IMR-90 (cell line): ENCODE results near the gene WNT7B. TPM values are rescaled to one million over a fixed set of nuclear protein-coding genes. Genes with fewer than 3 reads are reported as not detected.

Experiments
- ATAC-seq: fragments of 200-7000 bp; cut with Tn5 transposase; 2 replicates; pipeline ENCODE4 v1.9.1; 2020; ENCODE audit warnings: low read depth, mild to moderate bottlenecking, moderate library complexity
- BruUV-seq: library from RNA; stranded (reverse); fragments of 400-500 nt; replicated peaks from 2 replicates; lab custom pipeline; 2021; lab: Mats Ljungman, UMichigan
- CTCF ChIA-PET: fragments of 300-600 bp; formaldehyde crosslinking; extraction: SDS; loops from one replicate; lab custom pipeline; 2021; ENCODE audit warnings: antibody characterized with exemption; lab: Yijun Ruan, JAX
- POLR2A ChIA-PET: fragments of 300-600 bp; sonication (Branson Sonifier 250); formaldehyde crosslinking; loops from one replicate; lab custom pipeline; 2022; ENCODE audit warnings: antibody characterized with exemption; ENCODE audit not compliant: unreplicated experiment; lab: Charles Lee
- DNase-seq: peaks from one replicate; pipeline ENCODE4 v3.0.0; 2013
- H2AFZ ChIP-seq: replicated peaks from 2 replicates; pipeline ENCODE3; 2013; ENCODE audit warnings: low read length, mild to moderate bottlenecking; ENCODE audit not compliant: poor library complexity
- H2AK5ac ChIP-seq: 2 replicates; pipeline ENCODE4 v1.6.1; 2013; ENCODE audit warnings: low read depth, low read length, inconsistent platforms
- H2AK9ac ChIP-seq: replicated peaks from 2 replicates; pipeline ENCODE3; 2013; ENCODE audit warnings: mild to moderate bottlenecking, low read depth, low read length, moderate library complexity; ENCODE audit not compliant: poor library complexity
- H2BK120ac ChIP-seq: 2 replicates; pipeline ENCODE4 v1.6.1; 2013; ENCODE audit warnings: low read depth, low read length, inconsistent platforms
- H2BK15ac ChIP-seq: 3 replicates; pipeline ENCODE4 v1.6.1; 2013; ENCODE audit warnings: low read depth, low read length, inconsistent platforms
- H2BK20ac ChIP-seq: 2 replicates; pipeline ENCODE4 v1.6.1; 2013; ENCODE audit warnings: low read depth, mild to moderate bottlenecking, inconsistent platforms, low read length, moderate library complexity
- H2BK5ac ChIP-seq: 2 replicates; pipeline ENCODE4 v1.6.1; 2013; ENCODE audit warnings: mild to moderate bottlenecking, low read depth, low read length, inconsistent platforms; ENCODE audit not compliant: poor library complexity, severe bottlenecking
- H3K14ac ChIP-seq: replicated peaks from 2 replicates; pipeline ENCODE4 v1.6.1; 2013; ENCODE audit warnings: low read depth, low read length, inconsistent platforms
- H3K18ac ChIP-seq: 2 replicates; pipeline ENCODE4 v1.6.1; 2013; ENCODE audit warnings: low read depth, low read length, control low read depth
- H3K23ac ChIP-seq: 2 replicates; pipeline ENCODE4 v1.6.1; 2013; ENCODE audit warnings: low read depth, low read length, inconsistent platforms
- H3K27ac ChIP-seq: 2 replicates; pipeline ENCODE4 v1.5.1; 2013; ENCODE audit warnings: mild to moderate bottlenecking, control low read depth, low read length; ENCODE audit not compliant: insufficient read depth
- H3K27me3 ChIP-seq: 2 replicates; pipeline ENCODE4 v1.6.1; 2013; ENCODE audit warnings: low read length; ENCODE audit not compliant: control insufficient read depth, insufficient read depth
- H3K36me3 ChIP-seq: 2 replicates; pipeline ENCODE4 v1.6.1; 2013; ENCODE audit warnings: low read length, mixed read lengths; ENCODE audit not compliant: control insufficient read depth, insufficient read depth
- H3K4ac ChIP-seq: 2 replicates; pipeline ENCODE4 v1.6.1; 2013; ENCODE audit warnings: low read depth, low read length, inconsistent platforms
- H3K4me1 ChIP-seq: 2 replicates; pipeline ENCODE4 v1.6.1; 2013; ENCODE audit warnings: low read length, mixed read lengths; ENCODE audit not compliant: control insufficient read depth, insufficient read depth
- H3K4me2 ChIP-seq: 2 replicates; pipeline ENCODE4 v1.6.1; 2013; ENCODE audit warnings: low read depth, mild to moderate bottlenecking, control low read depth, low read length, moderate library complexity
- H3K4me3 ChIP-seq: 2 replicates; pipeline ENCODE4 v1.5.1; 2013; ENCODE audit warnings: low read depth, mild to moderate bottlenecking, control low read depth, low read length, moderate library complexity; ENCODE audit not compliant: insufficient read depth
- H3K56ac ChIP-seq: 2 replicates; pipeline ENCODE4 v1.6.1; 2013; ENCODE audit warnings: low read length, inconsistent platforms; ENCODE audit not compliant: insufficient read depth; ENCODE audit errors: extremely low read depth
- H3K79me1 ChIP-seq, 2 experiments: 2 replicates each; pipeline ENCODE4 v1.6.1; 2013; ENCODE audit warnings: low read length in 2 of 2, inconsistent platforms in 1 of 2, low read depth in 1 of 2
- H3K9ac ChIP-seq: 2 replicates; pipeline ENCODE4 v1.6.1; 2013; ENCODE audit warnings: low read depth, low read length, control low read depth
- H3K9me1 ChIP-seq: 2 replicates; pipeline ENCODE4 v1.6.1; 2013; ENCODE audit warnings: low read length, inconsistent platforms; ENCODE audit not compliant: insufficient read depth
- H3K9me3 ChIP-seq: 2 replicates; pipeline ENCODE4 v1.6.1; 2013; ENCODE audit warnings: low read length; ENCODE audit not compliant: control insufficient read depth, insufficient read depth
- H4K20me1 ChIP-seq: 2 replicates; pipeline ENCODE4 v1.6.1; 2013; ENCODE audit warnings: low read length, inconsistent platforms; ENCODE audit not compliant: insufficient read depth
- H4K5ac ChIP-seq: 2 replicates; pipeline ENCODE4 v1.6.1; 2013; ENCODE audit warnings: mild to moderate bottlenecking, low read depth, low read length, control low read depth
- H4K8ac ChIP-seq, 2 experiments: 2 replicates each; pipeline ENCODE4 v1.6.1; 2013; ENCODE audit warnings: low read depth in 2 of 2, low read length in 2 of 2, control low read depth in 1 of 2, inconsistent platforms in 1 of 2
- H4K91ac ChIP-seq: 2 replicates; pipeline ENCODE4 v1.6.1; 2013; ENCODE audit warnings: low read depth, low read length, inconsistent platforms; ENCODE audit not compliant: insufficient read depth
- CHD1 ChIP-seq: IDR thresholded peaks from 2 replicates; pipeline ENCODE4 v1.6.1; 2012; ENCODE audit warnings: low read depth, low read length, improper control_type of control experiment
- MAZ ChIP-seq: IDR thresholded peaks from 2 replicates; pipeline ENCODE4 v1.6.1; 2012; ENCODE audit warnings: low read depth, mild to moderate bottlenecking, low read length, improper control_type of control experiment, moderate library complexity, borderline replicate concordance
- WGBS, 2 experiments: methylation state at CpG; one replicate each; pipeline versions ENCODE4 v1.1.5 to v1.1.7; 2013; ENCODE audit warnings: missing lambda C conversion rate in 2 of 2; ENCODE audit not compliant: insufficient read length in 1 of 2; ENCODE audit errors: extremely low coverage in 2 of 2; 5-methylcytosine and 5-hydroxymethylcytosine counted together
- dilution Hi-C: fragments of 300-500 bp; cut with HindIII; formaldehyde crosslinking; loops from one replicate; pipeline ENCODE4 v1.14.3; 2018; ENCODE audit warnings: low sequenced_read_pairs; ENCODE audit not compliant: unreplicated experiment
- in situ Hi-C: fragments of 300-500 bp; cut with MboI; formaldehyde crosslinking; loops from 3 replicates; pipeline ENCODE4 v1.14.3; 2019; ENCODE audit warnings: low sequenced_read_pairs, inconsistent platforms, mixed read lengths
- intact Hi-C: fragments of 100-400 bp; cut with micrococcal nuclease; formaldehyde crosslinking; loops from 2 replicates; pipeline ENCODE4 v1.10.0; 2022
- polyA plus RNA-seq, 3 experiments: library from polyadenylated mRNA; depleted of rRNA; stranded (reverse); fragments of >200 nt; gene quantifications; 2 replicates each; pipeline ENCODE4 v1.2.3, GENCODE V29; 2012; ENCODE audit warnings: low replicate concordance in 1 of 3
- total RNA-seq: library from RNA; depleted of rRNA; stranded (reverse); fragments of >200 nt; gene quantifications from 2 replicates; pipeline ENCODE4 v1.2.3, GENCODE V29; 2012
- TF ChIP-seq, protein P1 (sequence below): conservative IDR thresholded peaks from 2 replicates; pipeline ENCODE4 v1.5.1; 2012; ENCODE audit warnings: mild to moderate bottlenecking, low read depth, low read length, improper control_type of control experiment
- TF ChIP-seq, protein P2 (sequence below): fragments of 150-350 bp; IDR thresholded peaks from 2 replicates; pipeline ENCODE4 v1.6.1; 2017; ENCODE audit warnings: mild to moderate bottlenecking, antibody characterized with exemption, low read length, low read depth

The WNT7B gene
- total and polyA plus RNA-seq, 2 of the 4 experiments (the other 2 are of a cell fraction), result under 0.01 to 0.15 TPM

DNA sequence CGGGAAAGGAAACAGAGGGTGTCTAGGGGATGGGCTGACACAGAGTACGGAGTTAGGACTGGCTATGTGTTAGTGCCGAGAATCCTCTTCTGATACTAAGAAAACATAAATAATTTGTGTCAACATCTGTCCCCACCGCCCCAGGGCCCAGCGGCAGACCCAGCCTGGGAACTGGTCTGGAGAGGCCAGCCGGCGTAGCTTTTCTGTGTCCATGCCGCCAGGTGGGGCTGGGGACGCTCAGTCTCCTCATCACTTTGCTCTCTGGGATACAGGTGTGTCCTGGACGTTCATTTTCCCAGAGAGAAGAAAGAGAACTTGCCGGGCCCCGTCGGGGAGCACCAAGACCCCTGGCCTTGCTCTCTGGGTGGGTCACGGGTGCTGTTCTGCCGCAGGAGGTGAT is 54.7 kb downstream of the WNT7B start:
- Histone ChIP-seq H3K14ac (no peak overlapping the region), H3K18ac (no peak overlapping the region), H4K91ac (no peak overlapping the region), H3K56ac (no peak overlapping the region), H3K27me3 (peaks cover 22% of the 10 kb centered on the region), H4K8ac (no peak overlapping the region), H3K9ac (no peak overlapping the region), H2AK5ac (no peak overlapping the region), H2BK20ac (no peak overlapping the region), H4K5ac (no peak overlapping the region), H3K23ac (no peak overlapping the region), H3K9me1 (no peaks in the 10 kb centered on the region), H3K4ac (no peak overlapping the region), H3K4me2 (no peak overlapping the region), H2AFZ (no peak overlapping the region), H2BK5ac (no peak overlapping the region), H2BK120ac (no peak overlapping the region), H3K79me1 (no peaks in the 10 kb centered on the region), H3K36me3 (no peaks in the 10 kb centered on the region), H3K27ac (no peak overlapping the region), H3K4me3 (no peak overlapping the region), H4K20me1 (no peaks in the 10 kb centered on the region), H3K4me1 (no peaks in the 10 kb centered on the region), H3K9me3 (no peaks in the 10 kb centered on the region), H2AK9ac (no peak overlapping the region), H2BK15ac (no peak overlapping the region)
- dilution Hi-C loops (no loop called here), intact Hi-C loops (no loop called here), in situ Hi-C loops (no loop called here)
- WGBS, 2 experiments, result 55% methylated on average over 4 of the region's 15 CpGs; no CpG with 5 or more reads in 1 of the 2 experiments
- DNase-seq, result no peak
- no peak for ATAC-seq
- CTCF ChIA-PET, result no interaction called here
- TF ChIP-seq, protein P1, sequence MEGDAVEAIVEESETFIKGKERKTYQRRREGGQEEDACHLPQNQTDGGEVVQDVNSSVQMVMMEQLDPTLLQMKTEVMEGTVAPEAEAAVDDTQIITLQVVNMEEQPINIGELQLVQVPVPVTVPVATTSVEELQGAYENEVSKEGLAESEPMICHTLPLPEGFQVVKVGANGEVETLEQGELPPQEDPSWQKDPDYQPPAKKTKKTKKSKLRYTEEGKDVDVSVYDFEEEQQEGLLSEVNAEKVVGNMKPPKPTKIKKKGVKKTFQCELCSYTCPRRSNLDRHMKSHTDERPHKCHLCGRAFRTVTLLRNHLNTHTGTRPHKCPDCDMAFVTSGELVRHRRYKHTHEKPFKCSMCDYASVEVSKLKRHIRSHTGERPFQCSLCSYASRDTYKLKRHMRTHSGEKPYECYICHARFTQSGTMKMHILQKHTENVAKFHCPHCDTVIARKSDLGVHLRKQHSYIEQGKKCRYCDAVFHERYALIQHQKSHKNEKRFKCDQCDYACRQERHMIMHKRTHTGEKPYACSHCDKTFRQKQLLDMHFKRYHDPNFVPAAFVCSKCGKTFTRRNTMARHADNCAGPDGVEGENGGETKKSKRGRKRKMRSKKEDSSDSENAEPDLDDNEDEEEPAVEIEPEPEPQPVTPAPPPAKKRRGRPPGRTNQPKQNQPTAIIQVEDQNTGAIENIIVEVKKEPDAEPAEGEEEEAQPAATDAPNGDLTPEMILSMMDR, result no peak
- TF ChIP-seq, protein P2, sequence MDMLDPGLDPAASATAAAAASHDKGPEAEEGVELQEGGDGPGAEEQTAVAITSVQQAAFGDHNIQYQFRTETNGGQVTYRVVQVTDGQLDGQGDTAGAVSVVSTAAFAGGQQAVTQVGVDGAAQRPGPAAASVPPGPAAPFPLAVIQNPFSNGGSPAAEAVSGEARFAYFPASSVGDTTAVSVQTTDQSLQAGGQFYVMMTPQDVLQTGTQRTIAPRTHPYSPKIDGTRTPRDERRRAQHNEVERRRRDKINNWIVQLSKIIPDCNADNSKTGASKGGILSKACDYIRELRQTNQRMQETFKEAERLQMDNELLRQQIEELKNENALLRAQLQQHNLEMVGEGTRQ, result no peak
- TF ChIP-seq MAZ, result no peak
- no peak for TF ChIP-seq CHD1
- BruUV-seq, result no TSS peak
- POLR2A ChIA-PET, result no interaction called here
